ENCODE measurements around the gene CLCA2. TPM values are rescaled to one million over a fixed set of nuclear protein-coding genes. Genes with fewer than 3 reads are reported as not detected.

The CLCA2 gene
- total RNA-seq, 1 experiment from 2014 or later = not detected

DNA sequence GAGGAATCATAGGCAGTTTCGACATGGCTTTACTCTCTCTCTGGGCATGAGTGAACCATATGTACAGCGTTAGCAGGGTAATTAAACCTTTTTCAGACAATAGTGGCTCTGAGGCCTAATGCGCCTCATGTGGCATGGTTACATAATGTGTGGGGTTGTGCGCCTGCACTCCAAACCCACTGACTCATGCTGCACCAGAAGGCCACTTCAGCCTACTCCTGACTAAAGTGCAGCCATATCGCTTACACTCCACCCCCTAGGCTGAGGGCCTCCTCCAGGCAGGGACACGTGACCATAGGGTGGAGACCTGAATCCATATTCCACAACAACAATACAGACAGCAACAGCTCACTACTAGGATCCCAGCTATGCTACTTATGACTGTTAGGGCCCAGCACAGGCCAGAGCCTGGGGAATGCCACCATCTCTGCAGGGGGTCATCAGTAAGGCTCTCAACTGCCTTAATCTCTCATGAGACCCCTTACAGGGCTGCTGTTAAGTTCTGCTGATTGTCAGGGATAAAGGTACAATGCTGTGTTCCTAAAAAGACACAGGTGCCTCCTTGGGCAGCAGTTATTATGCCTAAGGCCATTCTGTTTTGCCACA is 14.5 kb upstream of the CLCA2 start:
- H3K27me3 ChIP-seq = no peaks in the 10 kb centered on the region; the same call in 1 of the 2 replicates
- no peaks in the 10 kb centered on the region for H3K9me3 ChIP-seq (replicated peaks)
- H3K36me3 ChIP-seq = no peaks in the 10 kb centered on the region
- peak; percentile 53 to 60 for DNase-seq
- H3K4me3 ChIP-seq = no peak overlapping the region
- 0 out of 2 replicates have a peak, but pooled peaks cover 4% of the 10 kb centered on the region for H3K4me1 ChIP-seq
- no peak overlapping the region for H3K27ac ChIP-seq

DNA sequence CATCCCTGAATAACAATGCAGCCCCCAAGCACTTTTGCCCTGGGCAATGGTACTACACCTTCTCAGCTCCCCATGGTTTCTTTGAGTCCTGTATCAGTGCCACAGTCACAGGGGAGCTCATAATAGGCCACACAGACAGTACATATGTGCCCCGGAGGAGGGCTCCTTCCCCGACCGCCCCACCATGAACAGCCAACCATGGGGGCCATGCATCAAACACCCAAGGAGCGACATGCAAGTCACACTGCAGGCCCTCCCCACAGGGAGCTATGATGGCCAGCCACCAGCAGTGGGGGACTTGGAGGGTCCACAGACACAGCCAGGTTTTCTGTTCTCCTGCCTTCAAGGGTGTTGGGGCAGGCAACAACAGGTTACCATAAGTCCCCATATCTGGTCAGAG is 13.1 kb upstream of the CLCA2 start:
- Histone ChIP-seq H3K4me1 (0 out of 2 replicates have a peak, but pooled peaks cover 4% of the 10 kb centered on the region), H3K27me3 (no peaks in the 10 kb centered on the region; the same call in 1 of the 2 replicates), H3K9me3 (replicated peaks) (no peaks in the 10 kb centered on the region), H3K4me3 (no peak overlapping the region), H3K36me3 (no peaks in the 10 kb centered on the region), H3K27ac (no peak overlapping the region)
- no peak for DNase-seq

DNA sequence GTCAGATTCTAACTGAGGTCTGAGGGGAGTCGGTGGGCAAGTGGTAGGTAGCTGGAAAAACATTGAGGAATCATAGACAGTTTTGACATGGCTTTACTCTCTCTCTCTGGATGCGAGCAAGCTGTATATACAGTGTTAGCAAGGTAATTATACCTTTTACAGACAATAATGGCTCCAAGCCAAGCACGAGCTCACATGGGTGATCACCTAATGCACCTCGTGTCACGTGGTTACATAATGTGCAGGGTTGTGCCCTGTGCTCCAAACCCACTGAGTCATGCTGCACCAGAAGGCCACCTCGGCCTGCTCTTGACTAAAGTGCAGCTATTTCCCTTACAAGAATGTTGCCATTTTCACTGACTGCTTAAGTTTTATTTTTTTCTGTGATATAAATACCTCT is 7.6 kb upstream of the CLCA2 start:
- DNase-seq = no peak
- no peak overlapping the region for H3K4me3 ChIP-seq
- no peaks in the 10 kb centered on the region for H3K9me3 ChIP-seq (replicated peaks)
- H3K4me1 ChIP-seq = no peaks in the 10 kb centered on the region
- H3K36me3 ChIP-seq = no peaks in the 10 kb centered on the region
- H3K27ac ChIP-seq = no peak overlapping the region
- H3K27me3 ChIP-seq = no peaks in the 10 kb centered on the region

DNA sequence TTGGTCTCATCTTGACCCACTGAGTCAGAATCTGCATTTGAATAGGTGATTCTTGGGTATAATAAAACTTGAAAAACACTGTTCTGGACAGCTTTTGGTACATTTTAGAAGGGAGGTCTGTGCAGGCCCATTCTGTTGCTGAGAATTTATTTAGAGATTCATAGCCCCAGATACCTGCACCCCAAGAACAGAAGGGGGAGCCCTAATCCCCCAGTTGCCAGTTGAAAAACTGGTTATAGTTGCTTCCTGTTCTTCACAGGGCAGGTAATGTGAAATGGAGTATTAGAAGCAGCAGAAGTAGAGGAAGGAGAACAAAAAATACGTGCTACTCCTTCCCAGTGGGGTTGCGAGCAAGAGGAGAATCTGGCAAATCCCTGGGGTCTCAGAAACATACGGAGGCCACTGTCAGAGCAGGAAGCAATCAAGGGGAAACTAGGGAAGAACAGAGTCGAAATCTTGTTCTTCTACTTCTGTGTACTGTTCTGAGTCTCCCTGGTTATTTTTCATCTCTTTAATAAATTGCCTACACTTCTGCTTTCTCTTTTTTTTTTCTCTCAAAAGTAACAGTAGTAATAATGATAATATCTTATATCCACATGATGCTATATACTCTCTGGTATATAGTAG is 4.6 kb upstream of the CLCA2 start:
- DNase-seq = peak; percentile 19 to 50
- Histone ChIP-seq H3K36me3 (no peaks in the 10 kb centered on the region), H3K27ac (no peak overlapping the region), H3K9me3 (replicated peaks) (no peaks in the 10 kb centered on the region), H3K4me3 (no peak overlapping the region), H3K27me3 (no peaks in the 10 kb centered on the region), H3K4me1 (no peaks in the 10 kb centered on the region)

DNA sequence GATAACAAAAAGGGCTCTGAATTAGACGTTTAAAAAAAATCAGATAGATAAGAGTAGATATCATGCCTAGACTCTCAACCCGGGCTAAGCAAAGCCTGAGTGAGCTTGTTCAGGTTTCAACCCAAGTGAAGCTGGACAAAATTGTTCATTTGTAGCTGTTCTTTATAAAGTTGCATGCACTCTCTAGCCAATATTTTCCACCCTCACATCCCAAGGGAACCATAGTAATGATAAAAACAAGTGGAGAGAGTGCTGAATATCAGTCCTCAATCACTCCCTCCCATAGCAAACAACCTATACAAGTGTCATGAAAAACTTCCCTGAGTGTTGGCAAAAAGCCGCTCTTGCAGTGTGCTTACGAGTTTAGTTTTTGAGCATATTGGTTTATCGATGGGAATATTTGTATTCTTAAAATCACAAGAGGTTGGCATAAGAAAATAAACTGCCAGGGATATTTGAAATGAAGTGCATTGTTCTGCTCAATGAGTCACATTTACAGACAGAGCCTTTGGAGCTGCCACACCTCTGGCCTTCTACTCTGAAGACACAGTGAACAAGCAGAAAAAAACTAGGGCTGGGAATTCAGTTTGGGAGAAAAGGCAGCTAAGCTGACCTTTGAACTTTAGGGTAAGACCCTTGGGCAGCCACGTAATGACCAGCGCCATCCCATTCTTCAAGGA is 2.2 kb upstream of the CLCA2 start:
- DNase-seq = no peak
- H3K4me1 ChIP-seq = no peaks in the 10 kb centered on the region
- no peaks in the 10 kb centered on the region for H3K36me3 ChIP-seq
- no peaks in the 10 kb centered on the region for H3K27me3 ChIP-seq
- H3K9me3 ChIP-seq (replicated peaks) = no peaks in the 10 kb centered on the region
- H3K4me3 ChIP-seq = no peak overlapping the region
- no peak overlapping the region for H3K27ac ChIP-seq

DNA sequence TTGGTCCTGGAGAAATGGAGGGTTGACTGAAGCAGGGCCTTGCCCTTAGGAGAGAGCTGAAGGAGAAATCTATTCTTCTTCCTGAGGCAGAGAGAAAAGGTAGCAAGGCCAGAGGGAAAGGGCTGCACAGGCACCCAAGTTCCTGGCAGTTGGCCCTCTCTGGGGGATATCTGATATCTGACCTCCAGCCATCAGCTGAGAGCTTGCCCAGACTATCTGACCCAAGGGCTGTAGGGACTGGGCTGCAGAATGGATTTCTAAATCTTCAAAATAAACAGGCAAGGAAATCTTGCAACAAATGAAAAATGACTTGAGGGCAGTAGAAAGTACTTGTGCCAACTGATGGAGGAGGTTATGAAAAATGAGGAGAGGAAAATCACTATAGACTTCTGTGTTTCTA is 498 bp upstream of the CLCA2 start:
- no peak overlapping the region for H3K27ac ChIP-seq
- no peaks in the 10 kb centered on the region for H3K36me3 ChIP-seq
- H3K4me1 ChIP-seq = no peaks in the 10 kb centered on the region
- no peak for DNase-seq
- H3K4me3 ChIP-seq = no peak overlapping the region
- H3K9me3 ChIP-seq (replicated peaks) = no peaks in the 10 kb centered on the region
- no peaks in the 10 kb centered on the region for H3K27me3 ChIP-seq

DNA sequence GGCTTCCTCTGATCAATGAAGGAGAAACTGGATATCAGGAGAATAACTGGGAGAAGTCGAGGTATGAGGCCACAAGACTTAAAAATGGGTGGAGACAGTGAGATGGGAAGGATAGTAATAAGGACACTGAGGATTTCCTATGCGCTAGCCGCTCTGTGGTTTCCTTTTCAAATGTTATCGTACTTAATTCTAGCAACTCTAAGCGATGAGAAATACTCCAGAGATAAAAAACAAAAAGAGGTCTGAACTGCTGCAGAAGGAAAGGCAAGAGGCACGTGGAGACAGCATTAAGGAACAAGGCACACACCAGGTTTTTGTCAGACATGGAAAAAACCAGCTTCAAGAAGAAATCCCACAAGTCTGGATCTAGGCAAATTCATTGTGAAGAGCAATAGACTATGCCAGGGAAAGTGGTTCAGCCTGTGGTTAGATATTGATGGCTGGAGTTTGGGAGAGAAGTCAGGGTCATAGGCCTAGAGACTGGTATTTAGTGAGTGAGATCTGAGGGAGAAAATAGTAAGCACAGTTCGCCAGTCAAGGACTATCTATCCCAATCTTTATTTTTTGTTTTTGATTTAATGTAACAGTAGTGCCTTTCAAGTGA is 5.3 kb downstream of the CLCA2 start:
- no peak overlapping the region for H3K27ac ChIP-seq

DNA sequence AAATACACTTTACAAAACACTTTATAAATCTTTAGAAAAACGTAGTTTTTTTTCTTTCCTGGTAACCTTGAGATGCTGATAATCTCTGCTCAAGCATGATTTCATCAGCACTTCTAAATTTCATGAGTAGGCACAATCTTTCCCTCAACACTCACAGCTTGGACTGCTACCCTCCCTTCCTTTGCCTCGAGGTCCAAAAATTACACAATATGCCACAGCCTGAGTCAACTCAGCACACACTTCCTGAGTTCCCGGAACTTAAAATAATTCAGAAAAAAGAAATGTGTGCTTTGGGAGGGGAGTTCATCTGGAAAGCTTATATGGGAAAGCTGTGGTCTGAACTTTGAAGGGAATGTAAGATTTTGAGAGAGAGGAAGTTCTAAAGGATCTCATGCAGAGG is 5.9 kb downstream of the CLCA2 start:
- Histone ChIP-seq H3K4me3 (no peak overlapping the region), H3K4me1 (0 out of 2 replicates have a peak, but pooled peaks cover 3% of the 10 kb centered on the region), H3K36me3 (no peaks in the 10 kb centered on the region), H3K27me3 (no peaks in the 10 kb centered on the region), H3K27ac (no peak overlapping the region), H3K9me3 (replicated peaks) (no peaks in the 10 kb centered on the region)
- DNase-seq = no peak

More for the DNA sequence above, 5.3 kb downstream of the CLCA2 start:
- Histone ChIP-seq H3K9me3 (replicated peaks) (no peaks in the 10 kb centered on the region), H3K4me1 (0 out of 2 replicates have a peak, but pooled peaks cover 3% of the 10 kb centered on the region), H3K36me3 (no peaks in the 10 kb centered on the region), H3K4me3 (no peak overlapping the region), H3K27me3 (no peaks in the 10 kb centered on the region)
- no peak for DNase-seq

DNA sequence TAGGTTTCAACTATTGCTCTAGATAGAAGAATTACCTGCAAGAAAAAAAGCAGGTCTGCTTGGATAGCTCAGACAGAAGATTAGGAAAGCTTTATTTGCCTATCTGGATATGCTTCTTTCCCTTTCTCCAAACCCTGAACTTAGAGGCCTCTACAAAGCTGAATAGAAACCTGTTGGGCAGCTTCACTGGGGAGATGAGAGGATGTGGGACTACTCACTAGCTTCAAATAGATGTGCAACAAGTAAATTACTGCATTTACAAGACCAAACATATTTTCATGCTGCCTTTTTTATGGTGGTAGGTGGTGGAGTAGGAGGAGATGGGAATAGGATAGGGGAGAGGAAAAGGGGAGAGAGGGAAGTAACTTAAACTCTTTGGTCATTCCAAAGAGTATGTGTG is 6.4 kb downstream of the CLCA2 start:
- Histone ChIP-seq H3K27ac (no peak overlapping the region), H3K4me1 (0 out of 2 replicates have a peak, but pooled peaks cover 3% of the 10 kb centered on the region), H3K36me3 (no peaks in the 10 kb centered on the region), H3K4me3 (no peak overlapping the region), H3K9me3 (replicated peaks) (no peaks in the 10 kb centered on the region), H3K27me3 (no peaks in the 10 kb centered on the region)
- DNase-seq = no peak

DNA sequence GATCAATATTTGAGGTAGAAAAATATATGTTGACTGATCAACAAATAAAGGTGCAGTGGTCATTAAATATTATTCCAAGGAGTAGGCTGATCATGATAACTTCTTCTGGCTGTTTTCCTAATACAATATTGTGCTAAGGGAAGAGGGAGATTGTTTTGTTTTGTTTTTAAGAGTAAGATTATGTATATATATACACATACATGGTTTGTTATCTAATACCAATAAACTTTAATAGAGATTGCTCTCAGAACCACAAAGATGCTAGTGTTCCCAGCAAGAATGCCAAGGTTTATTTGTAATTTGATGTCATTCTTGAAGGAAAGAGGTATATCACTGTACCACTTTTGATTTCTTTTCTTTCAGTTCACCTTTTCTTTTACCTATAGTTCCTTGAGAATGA is 10.1 kb downstream of the CLCA2 start:
- no peak overlapping the region for H3K4me3 ChIP-seq
- 0 out of 2 replicates have a peak, but pooled peaks cover 10% of the 10 kb centered on the region for H3K4me1 ChIP-seq
- no peaks in the 10 kb centered on the region for H3K36me3 ChIP-seq
- H3K27me3 ChIP-seq = no peaks in the 10 kb centered on the region
- no peak overlapping the region for H3K27ac ChIP-seq
- no peak for DNase-seq
- no peaks in the 10 kb centered on the region for H3K9me3 ChIP-seq (replicated peaks)

DNA sequence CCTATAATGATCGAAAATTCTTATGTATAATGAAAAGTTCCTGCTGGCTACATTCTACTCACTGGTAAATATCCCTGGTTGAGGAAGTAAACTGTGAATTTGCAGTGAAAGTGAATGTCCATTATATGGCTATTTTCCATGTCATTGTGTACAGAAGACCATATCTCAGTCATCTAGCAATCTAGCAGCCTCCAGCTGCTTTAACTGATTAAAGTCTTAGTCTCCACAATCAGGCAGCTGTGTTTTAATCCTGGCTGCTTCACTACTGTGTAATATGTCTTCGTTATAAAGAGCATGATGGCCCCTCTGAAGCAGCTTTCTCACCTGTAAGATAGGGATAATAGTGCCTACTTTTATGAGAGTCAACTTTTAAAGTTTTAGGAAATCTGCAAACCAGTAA is 11.4 kb downstream of the CLCA2 start:
- no peak overlapping the region for H3K4me3 ChIP-seq
- H3K4me1 ChIP-seq = 0 out of 2 replicates have a peak, but pooled peaks cover 7% of the 10 kb centered on the region
- H3K36me3 ChIP-seq = no peaks in the 10 kb centered on the region
- peak; percentile 8 to 47 for DNase-seq
- H3K27me3 ChIP-seq = no peaks in the 10 kb centered on the region
- no peaks in the 10 kb centered on the region for H3K9me3 ChIP-seq (replicated peaks)
- no peak overlapping the region for H3K27ac ChIP-seq

DNA sequence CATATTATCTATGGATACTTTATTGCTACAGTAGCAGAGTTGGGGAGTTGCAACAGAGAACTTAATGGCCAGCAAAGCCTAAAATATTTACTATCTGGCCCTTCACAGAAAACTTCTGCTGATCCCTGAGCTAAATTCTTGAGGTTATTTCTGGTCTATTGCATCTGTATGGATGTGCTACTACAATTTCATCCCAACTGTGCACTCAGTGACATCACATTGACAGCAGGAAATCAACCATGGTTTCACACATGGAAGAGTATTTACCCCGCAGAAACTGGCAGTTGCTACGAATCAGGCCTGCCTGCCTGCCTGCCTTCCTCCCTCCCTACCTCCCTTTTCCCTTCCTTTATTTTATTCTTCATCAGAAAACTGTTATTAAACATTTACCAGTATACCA is 12.1 kb downstream of the CLCA2 start:
- Histone ChIP-seq H3K4me3 (no peak overlapping the region), H3K36me3 (no peaks in the 10 kb centered on the region)

DNA sequence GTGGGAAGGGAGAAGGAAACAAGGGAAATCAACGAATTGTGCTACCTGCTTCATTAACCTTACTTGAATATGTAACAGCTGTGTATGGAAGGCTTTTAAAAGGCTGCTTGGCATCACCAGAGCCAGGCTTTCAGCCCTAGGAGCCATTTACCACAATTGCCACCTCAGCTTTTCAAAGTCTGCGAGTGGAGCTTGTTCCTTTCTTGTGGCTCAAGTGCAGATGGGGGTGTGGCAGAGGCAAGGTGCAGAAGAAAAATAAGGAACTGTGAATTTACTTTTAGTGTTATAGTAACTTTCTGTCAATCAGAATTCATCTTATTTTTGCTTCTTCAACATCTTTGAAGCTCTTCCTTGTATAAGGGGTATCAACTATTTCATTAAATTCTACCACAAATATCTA is 17.6 kb downstream of the CLCA2 start:
- Histone ChIP-seq H3K4me3 (no peak overlapping the region), H3K27ac (no peak overlapping the region), H3K36me3 (no peaks in the 10 kb centered on the region), H3K27me3 (0 out of 2 replicates have a peak, but pooled peaks cover 7% of the 10 kb centered on the region), H3K4me1 (no peaks in the 10 kb centered on the region), H3K9me3 (replicated peaks) (no peaks in the 10 kb centered on the region)
- DNase-seq = no peak

More for the DNA sequence above, 12.1 kb downstream of the CLCA2 start:
- Histone ChIP-seq H3K9me3 (replicated peaks) (no peaks in the 10 kb centered on the region), H3K27ac (no peak overlapping the region), H3K27me3 (0 out of 2 replicates have a peak, but pooled peaks cover 4% of the 10 kb centered on the region), H3K4me1 (0 out of 2 replicates have a peak, but pooled peaks cover 7% of the 10 kb centered on the region)
- peak; percentile 9 to 43 for DNase-seq

DNA sequence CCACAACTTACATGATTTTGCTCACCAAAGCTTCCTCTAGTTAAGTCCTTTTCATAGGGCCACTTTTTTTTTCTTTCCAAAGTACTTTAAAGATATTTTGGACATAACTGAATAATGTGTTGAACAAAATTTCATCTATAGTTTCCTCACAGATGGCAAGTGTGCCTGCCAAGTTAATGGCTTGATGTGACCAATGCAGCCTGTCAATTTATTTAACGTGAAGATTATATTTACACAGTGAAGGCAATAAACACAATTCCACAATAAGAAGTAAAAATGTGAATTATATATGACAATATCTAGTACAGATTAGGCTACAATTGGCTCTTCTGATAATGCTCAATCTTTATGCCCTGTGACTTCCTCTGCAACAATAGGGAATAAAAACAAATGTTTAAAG is 18.0 kb downstream of the CLCA2 start:
- no peak for DNase-seq
- Histone ChIP-seq H3K4me3 (no peak overlapping the region), H3K4me1 (no peaks in the 10 kb centered on the region), H3K36me3 (no peaks in the 10 kb centered on the region), H3K27me3 (0 out of 2 replicates have a peak, but pooled peaks cover 7% of the 10 kb centered on the region), H3K9me3 (replicated peaks) (no peaks in the 10 kb centered on the region), H3K27ac (no peak overlapping the region)

DNA sequence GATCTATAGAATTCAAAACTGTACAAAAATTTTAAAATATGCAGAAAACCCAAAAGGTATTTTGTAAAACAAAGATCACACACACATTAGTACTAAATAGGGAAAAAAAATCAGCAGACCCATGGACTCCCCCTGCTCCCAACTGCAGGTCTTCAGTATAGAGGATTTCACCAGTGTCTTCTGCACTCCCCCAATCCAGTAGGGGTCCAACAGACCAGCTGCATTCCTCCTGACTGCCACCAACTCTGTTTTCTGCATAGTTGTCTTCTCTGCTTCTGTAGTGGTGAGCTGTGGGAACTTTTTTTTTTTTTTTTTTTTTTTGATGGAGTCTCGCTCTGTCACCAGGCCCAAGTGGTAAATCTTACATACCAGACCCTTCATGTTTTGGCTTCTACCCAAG is 21.9 kb downstream of the CLCA2 start:
- no peaks in the 10 kb centered on the region for H3K36me3 ChIP-seq
- H3K4me3 ChIP-seq = no peak overlapping the region
- H3K4me1 ChIP-seq = no peaks in the 10 kb centered on the region
- H3K27ac ChIP-seq = no peak overlapping the region
- H3K27me3 ChIP-seq = 0 out of 2 replicates have a peak, but pooled peaks cover 5% of the 10 kb centered on the region
- DNase-seq = no peak
- H3K9me3 ChIP-seq (replicated peaks) = no peaks in the 10 kb centered on the region
